HL-60 (cell line): ENCODE measurements around the gene MT4.

Source experiments
- DNase-seq, 2 experiments: peaks; one replicate each; pipeline ENCODE4 v3.0.0-alpha.2; 2010 to 2020; ENCODE audit warnings: low read depth in 1 of 2, low spot score in 1 of 2
- H3K27ac ChIP-seq: fragments of 250-450 bp; sonication (Bioruptor Pico); replicated peaks from 2 replicates; pipeline ENCODE4 v1.5.1; 2020; ENCODE audit warnings: mild to moderate bottlenecking, moderate library complexity
- H3K27me3 ChIP-seq: fragments of 250-450 bp; sonication (Bioruptor Pico); 2 replicates; pipeline ENCODE4 v1.5.1; 2021; ENCODE audit warnings: mild to moderate bottlenecking, moderate library complexity; ENCODE audit not compliant: insufficient read depth, poor library complexity, severe bottlenecking
- H3K4me3 ChIP-seq: replicated peaks from 2 replicates; pipeline ENCODE4 v1.5.1; 2011; ENCODE audit warnings: mild to moderate bottlenecking, control low read depth, low read length; ENCODE audit not compliant: insufficient read depth
- GABPA ChIP-seq: IDR thresholded peaks from 2 replicates; pipeline ENCODE4 v1.6.1; 2012; ENCODE audit warnings: low read depth
- POLR2AphosphoS5 ChIP-seq: IDR thresholded peaks from 2 replicates; pipeline ENCODE4 v1.6.1; 2012; ENCODE audit warnings: low read depth
- SPI1 ChIP-seq: IDR thresholded peaks from 2 replicates; pipeline ENCODE4 v1.6.1; 2012; ENCODE audit warnings: low read depth, mild to moderate bottlenecking, borderline replicate concordance
- TF ChIP-seq, protein P1 (sequence below): IDR thresholded peaks from 2 replicates; pipeline ENCODE4 v1.6.1; 2012; ENCODE audit warnings: low read depth; ENCODE audit not compliant: insufficient replicate concordance
- TF ChIP-seq, protein P2 (sequence below): IDR thresholded peaks from one replicate; pipeline ENCODE4 v1.5.1; 2011; ENCODE audit warnings: low read length, control low read depth, inconsistent platforms; ENCODE audit not compliant: insufficient read depth

MT4 gene

DNA sequence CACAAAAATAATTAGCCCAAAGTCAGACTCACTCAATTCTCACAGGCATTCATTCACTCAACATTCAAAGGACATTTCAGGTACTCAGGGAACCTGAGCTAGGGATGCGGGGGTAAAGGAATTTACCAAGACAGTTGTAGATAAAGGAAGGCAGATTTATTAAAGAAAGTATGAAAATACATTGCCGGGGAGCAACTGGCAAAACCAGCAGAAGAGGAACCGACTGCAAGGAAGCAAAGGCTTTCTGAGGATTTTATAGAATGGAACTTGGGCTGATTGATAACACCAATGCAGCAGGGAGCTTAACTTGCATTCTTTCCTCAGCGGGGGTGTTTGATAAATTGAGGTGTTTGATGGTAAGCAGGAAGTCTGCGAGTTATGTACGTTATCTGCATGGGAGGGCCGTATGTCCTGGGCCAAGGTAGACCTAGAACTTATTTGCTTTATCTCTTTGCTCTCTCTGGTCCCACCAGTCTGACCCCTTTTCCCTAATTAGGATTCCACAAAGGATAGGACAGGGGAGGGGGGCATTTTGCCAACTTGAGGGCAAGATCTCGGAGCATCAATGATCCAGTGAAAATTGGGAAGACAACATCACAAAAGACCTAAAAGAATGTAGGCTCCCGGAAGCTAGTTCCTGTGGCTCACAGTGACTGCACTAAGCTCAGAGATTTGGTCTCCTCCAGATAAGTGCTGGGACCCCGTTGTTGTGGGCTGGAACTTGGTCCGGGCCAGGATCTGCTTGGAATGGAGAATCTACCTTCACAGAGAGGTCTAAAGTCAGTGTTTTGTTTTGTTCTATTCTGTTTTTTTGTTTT is 18.7 kb downstream of the MT4 start:
- no peak for DNase-seq
- no peak overlapping the region for H3K4me3 ChIP-seq
- H3K27ac ChIP-seq = no peak overlapping the region
- TF ChIP-seq POLR2AphosphoS5 = no peak
- H3K27me3 ChIP-seq = peaks cover 3% of the 10 kb centered on the region

DNA sequence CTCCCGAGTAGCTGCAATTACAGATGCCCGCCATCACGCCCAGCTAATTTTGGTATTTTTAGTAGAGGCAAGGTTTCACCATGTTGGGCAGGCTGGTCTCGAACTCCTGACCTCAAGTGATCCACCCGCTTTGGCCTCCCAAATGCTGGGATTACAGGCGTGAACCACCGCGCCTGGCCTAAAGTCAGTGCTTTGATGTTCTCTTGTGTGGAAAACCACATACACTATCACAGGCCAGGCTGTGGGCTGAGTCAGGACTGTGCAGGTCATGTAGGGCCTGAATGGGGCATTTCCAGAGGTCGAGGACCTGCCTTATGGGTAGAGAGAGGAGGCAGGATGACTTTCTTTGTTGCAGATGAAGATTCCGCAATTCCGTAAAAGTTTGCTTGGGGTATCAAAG is 19.4 kb downstream of the MT4 start:
- H3K4me3 ChIP-seq = no peak overlapping the region
- no peak for DNase-seq
- peaks cover 8% of the 10 kb centered on the region for H3K27me3 ChIP-seq
- no peak overlapping the region for H3K27ac ChIP-seq
- TF ChIP-seq POLR2AphosphoS5 = no peak
- TF ChIP-seq, protein P1, sequence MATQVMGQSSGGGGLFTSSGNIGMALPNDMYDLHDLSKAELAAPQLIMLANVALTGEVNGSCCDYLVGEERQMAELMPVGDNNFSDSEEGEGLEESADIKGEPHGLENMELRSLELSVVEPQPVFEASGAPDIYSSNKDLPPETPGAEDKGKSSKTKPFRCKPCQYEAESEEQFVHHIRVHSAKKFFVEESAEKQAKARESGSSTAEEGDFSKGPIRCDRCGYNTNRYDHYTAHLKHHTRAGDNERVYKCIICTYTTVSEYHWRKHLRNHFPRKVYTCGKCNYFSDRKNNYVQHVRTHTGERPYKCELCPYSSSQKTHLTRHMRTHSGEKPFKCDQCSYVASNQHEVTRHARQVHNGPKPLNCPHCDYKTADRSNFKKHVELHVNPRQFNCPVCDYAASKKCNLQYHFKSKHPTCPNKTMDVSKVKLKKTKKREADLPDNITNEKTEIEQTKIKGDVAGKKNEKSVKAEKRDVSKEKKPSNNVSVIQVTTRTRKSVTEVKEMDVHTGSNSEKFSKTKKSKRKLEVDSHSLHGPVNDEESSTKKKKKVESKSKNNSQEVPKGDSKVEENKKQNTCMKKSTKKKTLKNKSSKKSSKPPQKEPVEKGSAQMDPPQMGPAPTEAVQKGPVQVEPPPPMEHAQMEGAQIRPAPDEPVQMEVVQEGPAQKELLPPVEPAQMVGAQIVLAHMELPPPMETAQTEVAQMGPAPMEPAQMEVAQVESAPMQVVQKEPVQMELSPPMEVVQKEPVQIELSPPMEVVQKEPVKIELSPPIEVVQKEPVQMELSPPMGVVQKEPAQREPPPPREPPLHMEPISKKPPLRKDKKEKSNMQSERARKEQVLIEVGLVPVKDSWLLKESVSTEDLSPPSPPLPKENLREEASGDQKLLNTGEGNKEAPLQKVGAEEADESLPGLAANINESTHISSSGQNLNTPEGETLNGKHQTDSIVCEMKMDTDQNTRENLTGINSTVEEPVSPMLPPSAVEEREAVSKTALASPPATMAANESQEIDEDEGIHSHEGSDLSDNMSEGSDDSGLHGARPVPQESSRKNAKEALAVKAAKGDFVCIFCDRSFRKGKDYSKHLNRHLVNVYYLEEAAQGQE = no peak

DNA sequence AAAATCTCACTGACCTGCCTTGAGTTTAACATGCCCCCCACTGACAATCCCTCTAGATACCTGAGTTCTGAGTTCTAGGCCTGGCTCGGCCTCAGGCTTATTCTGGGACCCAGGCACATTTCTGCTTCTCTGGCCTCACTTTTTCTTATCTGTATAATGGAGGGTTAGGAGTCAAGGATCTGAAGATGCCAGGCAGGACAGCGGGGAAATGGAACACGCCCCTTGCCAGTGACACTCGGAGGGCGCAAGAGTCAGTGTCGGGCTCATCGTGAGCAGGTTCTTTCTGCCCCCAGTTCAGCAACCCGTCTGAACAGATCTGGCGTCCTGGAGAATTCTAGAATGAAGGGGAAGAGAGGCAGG is 23.9 kb downstream of the MT4 start:
- Histone ChIP-seq H3K4me3 (no peak overlapping the region), H3K27me3 (peaks cover 12% of the 10 kb centered on the region), H3K27ac (no peak overlapping the region)
- no peak for DNase-seq
- TF ChIP-seq GABPA = no peak
- no peak for TF ChIP-seq SPI1
- TF ChIP-seq, protein P1 = no peak
- no peak for TF ChIP-seq POLR2AphosphoS5
- TF ChIP-seq, protein P2, sequence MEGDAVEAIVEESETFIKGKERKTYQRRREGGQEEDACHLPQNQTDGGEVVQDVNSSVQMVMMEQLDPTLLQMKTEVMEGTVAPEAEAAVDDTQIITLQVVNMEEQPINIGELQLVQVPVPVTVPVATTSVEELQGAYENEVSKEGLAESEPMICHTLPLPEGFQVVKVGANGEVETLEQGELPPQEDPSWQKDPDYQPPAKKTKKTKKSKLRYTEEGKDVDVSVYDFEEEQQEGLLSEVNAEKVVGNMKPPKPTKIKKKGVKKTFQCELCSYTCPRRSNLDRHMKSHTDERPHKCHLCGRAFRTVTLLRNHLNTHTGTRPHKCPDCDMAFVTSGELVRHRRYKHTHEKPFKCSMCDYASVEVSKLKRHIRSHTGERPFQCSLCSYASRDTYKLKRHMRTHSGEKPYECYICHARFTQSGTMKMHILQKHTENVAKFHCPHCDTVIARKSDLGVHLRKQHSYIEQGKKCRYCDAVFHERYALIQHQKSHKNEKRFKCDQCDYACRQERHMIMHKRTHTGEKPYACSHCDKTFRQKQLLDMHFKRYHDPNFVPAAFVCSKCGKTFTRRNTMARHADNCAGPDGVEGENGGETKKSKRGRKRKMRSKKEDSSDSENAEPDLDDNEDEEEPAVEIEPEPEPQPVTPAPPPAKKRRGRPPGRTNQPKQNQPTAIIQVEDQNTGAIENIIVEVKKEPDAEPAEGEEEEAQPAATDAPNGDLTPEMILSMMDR = no peak

DNA sequence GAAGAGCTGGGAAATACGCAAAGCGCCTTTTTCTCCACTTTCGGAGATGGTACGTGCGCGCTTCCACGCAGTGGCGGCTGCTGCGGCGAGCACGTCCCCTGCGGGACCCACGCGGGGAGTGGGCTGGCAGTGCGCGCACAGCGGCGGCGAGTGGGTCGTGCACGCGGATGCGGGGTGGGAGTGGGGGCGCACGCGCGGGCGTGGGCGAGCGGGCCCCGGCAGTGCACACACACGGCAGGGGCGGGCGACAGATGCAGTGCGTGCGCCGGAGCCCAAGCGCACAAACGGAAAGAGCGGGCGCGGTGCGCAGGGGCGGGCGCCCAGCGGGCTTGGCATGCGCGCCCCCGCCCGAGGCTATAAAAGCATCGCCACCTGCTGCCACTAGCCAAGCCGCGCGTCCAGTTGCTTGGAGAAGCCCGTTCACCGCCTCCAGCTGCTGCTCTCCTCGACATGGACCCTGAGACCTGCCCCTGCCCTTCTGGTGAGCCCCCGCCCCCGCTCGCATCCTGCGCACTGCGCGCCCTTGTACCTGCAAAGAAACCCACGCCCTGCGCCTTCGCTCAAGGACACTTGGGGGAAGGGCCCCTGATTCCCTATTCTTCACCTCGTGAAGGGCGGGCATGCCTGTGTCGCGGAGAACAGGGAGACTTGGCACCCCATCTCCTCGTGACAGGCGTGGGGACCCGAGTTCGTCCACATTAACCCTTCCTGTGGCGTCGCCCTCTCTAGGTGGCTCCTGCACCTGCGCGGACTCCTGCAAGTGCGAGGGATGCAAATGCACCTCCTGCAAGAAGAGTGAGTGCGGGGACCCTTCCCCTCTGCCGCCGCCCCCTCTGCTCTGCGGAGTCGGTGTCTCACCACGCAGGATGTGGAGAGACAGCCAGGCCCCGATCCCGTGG is 24.5 kb downstream of the MT4 start, which contains the start of gene MT3:
Gene MT3 (plus strand): TSS at position 388 of the 899 bp plus-strand sequence. CDS start 63 bp downstream, at position 451.
- no peak for DNase-seq
- Histone ChIP-seq H3K27ac (no peak within 1 kb of the TSS), H3K4me3 (0 out of 2 replicates have a peak within 1 kb of the TSS, but pooled peaks have one; percentile 1), H3K27me3 (peaks cover 12% of the 10 kb centered on the region)
- TF ChIP-seq, protein P1 = no peak
- TF ChIP-seq, protein P2 = no peak
- no peak for TF ChIP-seq SPI1
- no peak for TF ChIP-seq POLR2AphosphoS5
